SK-N-SH (cell line): ENCODE data around the gene SLC17A7. TPM values are rescaled to one million over a fixed set of nuclear protein-coding genes. Genes with fewer than 3 reads are reported as not detected.

Experiments used
- CTCF ChIA-PET: fragments of 300-600, 350-600 bp; formaldehyde crosslinking; extraction: SDS; loops from one replicate; lab custom pipeline; 2021; lab: Yijun Ruan, JAX
- POLR2A ChIA-PET: fragments of 350-600 bp; sonication (Branson Sonifier 250); formaldehyde crosslinking; extraction: SDS; loops from one replicate; lab custom pipeline; 2020; ENCODE audit warnings: antibody characterized with exemption, inconsistent platforms; lab: Yijun Ruan, JAX
- DNase-seq: peaks from one replicate; pipeline ENCODE4 v3.0.0; 2012
- H2AFZ ChIP-seq: fragments of 200-600 bp; sonication (generic); 2 replicates; pipeline ENCODE4 v1.8.1; 2016; ENCODE audit warnings: antibody characterized with exemption, mild to moderate bottlenecking, low read depth
- H3F3A ChIP-seq: fragments of 200-600 bp; sonication (generic); replicated peaks from 2 replicates; pipeline ENCODE3; 2016; ENCODE audit warnings: antibody characterized with exemption, mild to moderate bottlenecking; ENCODE audit not compliant: insufficient read depth
- H3K27ac ChIP-seq, 2 experiments: fragments of 200-500 bp in 1 of 2; fragments of 200-600 bp in 1 of 2; sonication (Bioruptor generic) in 1 of 2; sonication (generic), shearing (Covaris generic) in 1 of 2; 2 replicates each; pipeline versions ENCODE4 v1.5.1 to v1.6.1; 2014 to 2016; ENCODE audit warnings: low read depth in 2 of 2, inconsistent platforms in 1 of 2, low read length in 1 of 2, mild to moderate bottlenecking in 1 of 2, mixed read lengths in 1 of 2
- H3K27me3 ChIP-seq: fragments of 200-600 bp; sonication (generic), shearing (Covaris generic); 2 replicates; pipeline ENCODE4 v1.6.1; 2016; ENCODE audit warnings: mixed run types; ENCODE audit not compliant: insufficient read depth
- H3K36me3 ChIP-seq, 2 experiments: fragments of 200-500 bp in 1 of 2; fragments of 200-600 bp in 1 of 2; sonication (Bioruptor generic) in 1 of 2; sonication (generic) in 1 of 2; replicated peaks in 1 of 2; 2 replicates each; pipeline versions ENCODE3 to v1.5.1; 2014 to 2016; ENCODE audit warnings: low read length in 1 of 2, mild to moderate bottlenecking in 1 of 2; ENCODE audit not compliant: insufficient read depth in 2 of 2, control insufficient read depth in 1 of 2
- H3K4me1 ChIP-seq, 2 experiments: fragments of 200-500 bp in 1 of 2; fragments of 200-600 bp in 1 of 2; sonication (Bioruptor generic) in 1 of 2; sonication (generic), shearing (Covaris generic) in 1 of 2; 2 replicates each; pipeline versions ENCODE4 v1.5.1 to v1.6.1; 2014 to 2016; ENCODE audit warnings: low read depth in 1 of 2, low read length in 1 of 2, mixed run types in 1 of 2; ENCODE audit not compliant: insufficient read depth in 2 of 2, control insufficient read depth in 1 of 2
- H3K4me2 ChIP-seq: fragments of 200-600 bp; sonication (generic), shearing (Covaris generic); 2 replicates; pipeline ENCODE4 v1.6.1; 2017; ENCODE audit warnings: mixed run types
- H3K4me3 ChIP-seq, 2 experiments: fragments of 200-500 bp in 1 of 2; fragments of 200-600 bp in 1 of 2; sonication (Bioruptor generic) in 1 of 2; sonication (generic), shearing (Covaris generic) in 1 of 2; 2 replicates each; pipeline versions ENCODE4 v1.5.1 to v1.8.1; 2014 to 2016; ENCODE audit warnings: low read depth in 2 of 2, inconsistent platforms in 1 of 2, low read length in 1 of 2, mild to moderate bottlenecking in 1 of 2, mixed read lengths in 1 of 2, moderate library complexity in 1 of 2
- H3K79me2 ChIP-seq: fragments of 200-600 bp; sonication (generic); 2 replicates; pipeline ENCODE4 v1.8.1; 2017; ENCODE audit warnings: mild to moderate bottlenecking; ENCODE audit not compliant: insufficient read depth
- H3K9ac ChIP-seq: fragments of 200-600 bp; sonication (generic); 2 replicates; pipeline ENCODE4 v1.6.1; 2017; ENCODE audit warnings: mixed run types
- H3K9me2 ChIP-seq: fragments of 200-600 bp; sonication (generic); 2 replicates; pipeline ENCODE4 v1.6.1; 2017; ENCODE audit warnings: mixed run types
- H3K9me3 ChIP-seq: fragments of 200-600 bp; sonication (generic); 2 replicates; pipeline ENCODE4 v1.6.1; 2017; ENCODE audit warnings: mixed run types, mild to moderate bottlenecking, moderate library complexity
- H4K20me1 ChIP-seq: fragments of 200-600 bp; sonication (generic); 2 replicates; pipeline ENCODE4 v1.6.1; 2017; ENCODE audit warnings: mild to moderate bottlenecking, mixed run types; ENCODE audit not compliant: insufficient read depth
- CHD2 ChIP-seq: fragments of 150-350 bp; IDR thresholded peaks from 2 replicates; pipeline ENCODE4 v1.6.1; 2018; ENCODE audit warnings: low read length; ENCODE audit not compliant: partially characterized antibody
- EP300 ChIP-seq, 2 experiments: IDR thresholded peaks; 2 replicates each; pipeline versions ENCODE4 v1.4.0 to v1.6.1; 2012; ENCODE audit warnings: borderline replicate concordance in 1 of 2, low read depth in 1 of 2, low read length in 1 of 2
- EZH2phosphoT487 ChIP-seq: fragments of 200-600 bp; sonication (generic); IDR thresholded peaks from 2 replicates; pipeline ENCODE4 v1.6.1; 2017; ENCODE audit warnings: low read depth, mixed run types, mild to moderate bottlenecking, antibody characterized with exemption, moderate library complexity, borderline replicate concordance
- FOSL2 ChIP-seq: IDR thresholded peaks from 2 replicates; pipeline ENCODE4 v1.4.0; 2012; ENCODE audit warnings: low read depth, mild to moderate bottlenecking, moderate library complexity, borderline replicate concordance
- FOXJ3 ChIP-seq: sonication (generic); formaldehyde crosslinking; IDR thresholded peaks from 2 replicates; pipeline ENCODE4 v1.5.1; 2020; ENCODE audit warnings: mild to moderate bottlenecking, missing genetic modification reagents
- JUND ChIP-seq: IDR thresholded peaks from 2 replicates; pipeline ENCODE4 v1.4.0; 2012
- NFIC ChIP-seq: IDR thresholded peaks from 2 replicates; pipeline ENCODE4 v1.4.0; 2012; ENCODE audit warnings: borderline replicate concordance
- NRF1 ChIP-seq: IDR thresholded peaks from 2 replicates; pipeline ENCODE4 v1.6.1; 2012; ENCODE audit warnings: low read depth, mild to moderate bottlenecking, low read length
- POLR2AphosphoS5 ChIP-seq: IDR thresholded peaks from 2 replicates; pipeline ENCODE4 v1.6.1; 2012; ENCODE audit warnings: low read depth, low read length
- RCOR1 ChIP-seq: fragments of 150-350 bp; IDR thresholded peaks from 2 replicates; pipeline ENCODE4 v1.6.1; 2017; ENCODE audit warnings: antibody characterized with exemption, low read length
- RXRA ChIP-seq: IDR thresholded peaks from 2 replicates; pipeline ENCODE4 v1.4.0; 2012; ENCODE audit warnings: low read depth, mild to moderate bottlenecking, borderline replicate concordance
- SMC3 ChIP-seq: IDR thresholded peaks from 2 replicates; pipeline ENCODE4 v1.6.1; 2012; ENCODE audit warnings: low read depth, low read length, improper control_type of control experiment
- TCF12 ChIP-seq: IDR thresholded peaks from 2 replicates; pipeline ENCODE4 v1.4.0; 2012
- TEAD4 ChIP-seq: IDR thresholded peaks from 2 replicates; pipeline ENCODE4 v1.4.0; 2012; ENCODE audit warnings: mild to moderate bottlenecking, borderline replicate concordance; ENCODE audit not compliant: insufficient read depth
- WGBS: methylation state at CpG from one replicate; pipeline ENCODE4 v1.1.6; 2017; ENCODE audit warnings: low lambda C conversion rate; 5-methylcytosine and 5-hydroxymethylcytosine counted together
- polyA plus RNA-seq, 3 experiments: library from polyadenylated mRNA; depleted of rRNA; stranded (reverse); fragments of >200 nt; gene quantifications; 2 replicates each; pipeline ENCODE4 v1.2.3, GENCODE V29; 2012
- TF ChIP-seq, protein P1 (sequence below): fragments of 150-350 bp; IDR thresholded peaks from 2 replicates; pipeline ENCODE4 v1.6.1; 2016; ENCODE audit warnings: mild to moderate bottlenecking, low read depth, low read length
- TF ChIP-seq, protein P2 (sequence below): IDR thresholded peaks from 2 replicates; pipeline ENCODE4 v1.6.1; 2012; ENCODE audit warnings: mild to moderate bottlenecking, low read depth, low read length, moderate library complexity
- TF ChIP-seq, protein P3 (sequence below): IDR thresholded peaks from 2 replicates; pipeline ENCODE4 v1.4.0; 2012; ENCODE audit warnings: low read depth, borderline replicate concordance
- TF ChIP-seq, protein P4 (sequence below): IDR thresholded peaks from 2 replicates; pipeline ENCODE4 v1.4.0; 2012; ENCODE audit warnings: low read depth
- TF ChIP-seq, protein P5 (sequence below): IDR thresholded peaks from 2 replicates; pipeline ENCODE4 v1.4.0; 2012; ENCODE audit warnings: low read depth, borderline replicate concordance

The SLC17A7 gene
- polyA plus RNA-seq, 1 of the 3 experiments (the other 2 are of a cell fraction) = 0.59 TPM

DNA sequence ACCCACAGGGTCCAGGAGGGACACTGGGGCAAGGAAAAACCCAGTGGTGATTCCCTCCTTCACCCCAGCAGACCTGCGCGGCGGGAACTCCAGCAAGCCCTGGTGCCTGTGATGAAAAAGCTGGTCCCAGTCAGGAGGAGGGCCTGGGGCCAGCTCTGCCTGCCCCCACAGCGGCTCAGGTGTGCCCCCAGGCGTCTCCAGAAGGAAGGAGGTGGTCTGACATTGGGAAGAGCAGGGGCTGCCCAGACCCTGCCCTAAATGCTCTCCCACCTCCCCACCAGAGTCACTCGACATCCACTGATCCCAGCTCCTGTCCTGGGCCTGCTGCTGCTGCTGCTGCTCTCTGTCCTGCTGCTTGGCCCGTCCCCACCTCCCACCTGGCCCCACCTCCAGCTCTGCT, 24.2 kb downstream of the SLC17A7 start:
- H3K9me2 ChIP-seq = no peaks in the 10 kb centered on the region
- WGBS = 83% methylated on average over 4 of the region's 7 CpGs

More for the DNA sequence above, 24.2 kb downstream of the SLC17A7 start:
- no peaks in the 10 kb centered on the region for H3K9me3 ChIP-seq
- H4K20me1 ChIP-seq = no peaks in the 10 kb centered on the region
- ChIA-PET CTCF (interaction anchor here (1.6 to 17.5 kb wide), 2 partner anchors 25 to 26 kb away, joined by 5 to 108 read pairs; no protein-coding TSS in a partner anchor), POLR2A (no interaction called here)
- H3K9ac ChIP-seq = no peak overlapping the region
- DNase-seq = no peak
- H3K4me1 ChIP-seq = peaks cover 0 to 15% of the 10 kb centered on the region in 2 experiments; a peak in 2 of 4 replicates
- no peak overlapping the region for H3K4me2 ChIP-seq
- peaks cover 57% of the 10 kb centered on the region for H3K27me3 ChIP-seq
- no peak overlapping the region for H3K4me3 ChIP-seq
- H3K79me2 ChIP-seq = no peaks in the 10 kb centered on the region
- H2AFZ ChIP-seq = no peak overlapping the region
- H3K27ac ChIP-seq = no peak overlapping the region
- H3K36me3 ChIP-seq = no peaks in the 10 kb centered on the region
- peaks cover 7% of the 10 kb centered on the region for H3F3A ChIP-seq
- TF ChIP-seq EP300 (IDR thresholded peaks at IDR 0.05; ENCODE audit: borderline replicate concordance in 1 of 2, low read depth in 1 of 2, low read length in 1 of 2) (no peak), FOSL2 (no peak), SMC3 (no peak), TEAD4 (no peak), NRF1 (no peak), RCOR1 (no peak), EZH2phosphoT487 (no peak), FOXJ3 (CRISPR knock-in tag) (no peak), JUND (no peak), CHD2 (no peak), RXRA (no peak), TCF12 (no peak), NFIC (no peak), POLR2AphosphoS5 (no peak)
- TF ChIP-seq, protein P1, sequence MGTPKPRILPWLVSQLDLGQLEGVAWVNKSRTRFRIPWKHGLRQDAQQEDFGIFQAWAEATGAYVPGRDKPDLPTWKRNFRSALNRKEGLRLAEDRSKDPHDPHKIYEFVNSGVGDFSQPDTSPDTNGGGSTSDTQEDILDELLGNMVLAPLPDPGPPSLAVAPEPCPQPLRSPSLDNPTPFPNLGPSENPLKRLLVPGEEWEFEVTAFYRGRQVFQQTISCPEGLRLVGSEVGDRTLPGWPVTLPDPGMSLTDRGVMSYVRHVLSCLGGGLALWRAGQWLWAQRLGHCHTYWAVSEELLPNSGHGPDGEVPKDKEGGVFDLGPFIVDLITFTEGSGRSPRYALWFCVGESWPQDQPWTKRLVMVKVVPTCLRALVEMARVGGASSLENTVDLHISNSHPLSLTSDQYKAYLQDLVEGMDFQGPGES = no peak
- TF ChIP-seq, protein P2, sequence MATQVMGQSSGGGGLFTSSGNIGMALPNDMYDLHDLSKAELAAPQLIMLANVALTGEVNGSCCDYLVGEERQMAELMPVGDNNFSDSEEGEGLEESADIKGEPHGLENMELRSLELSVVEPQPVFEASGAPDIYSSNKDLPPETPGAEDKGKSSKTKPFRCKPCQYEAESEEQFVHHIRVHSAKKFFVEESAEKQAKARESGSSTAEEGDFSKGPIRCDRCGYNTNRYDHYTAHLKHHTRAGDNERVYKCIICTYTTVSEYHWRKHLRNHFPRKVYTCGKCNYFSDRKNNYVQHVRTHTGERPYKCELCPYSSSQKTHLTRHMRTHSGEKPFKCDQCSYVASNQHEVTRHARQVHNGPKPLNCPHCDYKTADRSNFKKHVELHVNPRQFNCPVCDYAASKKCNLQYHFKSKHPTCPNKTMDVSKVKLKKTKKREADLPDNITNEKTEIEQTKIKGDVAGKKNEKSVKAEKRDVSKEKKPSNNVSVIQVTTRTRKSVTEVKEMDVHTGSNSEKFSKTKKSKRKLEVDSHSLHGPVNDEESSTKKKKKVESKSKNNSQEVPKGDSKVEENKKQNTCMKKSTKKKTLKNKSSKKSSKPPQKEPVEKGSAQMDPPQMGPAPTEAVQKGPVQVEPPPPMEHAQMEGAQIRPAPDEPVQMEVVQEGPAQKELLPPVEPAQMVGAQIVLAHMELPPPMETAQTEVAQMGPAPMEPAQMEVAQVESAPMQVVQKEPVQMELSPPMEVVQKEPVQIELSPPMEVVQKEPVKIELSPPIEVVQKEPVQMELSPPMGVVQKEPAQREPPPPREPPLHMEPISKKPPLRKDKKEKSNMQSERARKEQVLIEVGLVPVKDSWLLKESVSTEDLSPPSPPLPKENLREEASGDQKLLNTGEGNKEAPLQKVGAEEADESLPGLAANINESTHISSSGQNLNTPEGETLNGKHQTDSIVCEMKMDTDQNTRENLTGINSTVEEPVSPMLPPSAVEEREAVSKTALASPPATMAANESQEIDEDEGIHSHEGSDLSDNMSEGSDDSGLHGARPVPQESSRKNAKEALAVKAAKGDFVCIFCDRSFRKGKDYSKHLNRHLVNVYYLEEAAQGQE = no peak
- TF ChIP-seq, protein P3, sequence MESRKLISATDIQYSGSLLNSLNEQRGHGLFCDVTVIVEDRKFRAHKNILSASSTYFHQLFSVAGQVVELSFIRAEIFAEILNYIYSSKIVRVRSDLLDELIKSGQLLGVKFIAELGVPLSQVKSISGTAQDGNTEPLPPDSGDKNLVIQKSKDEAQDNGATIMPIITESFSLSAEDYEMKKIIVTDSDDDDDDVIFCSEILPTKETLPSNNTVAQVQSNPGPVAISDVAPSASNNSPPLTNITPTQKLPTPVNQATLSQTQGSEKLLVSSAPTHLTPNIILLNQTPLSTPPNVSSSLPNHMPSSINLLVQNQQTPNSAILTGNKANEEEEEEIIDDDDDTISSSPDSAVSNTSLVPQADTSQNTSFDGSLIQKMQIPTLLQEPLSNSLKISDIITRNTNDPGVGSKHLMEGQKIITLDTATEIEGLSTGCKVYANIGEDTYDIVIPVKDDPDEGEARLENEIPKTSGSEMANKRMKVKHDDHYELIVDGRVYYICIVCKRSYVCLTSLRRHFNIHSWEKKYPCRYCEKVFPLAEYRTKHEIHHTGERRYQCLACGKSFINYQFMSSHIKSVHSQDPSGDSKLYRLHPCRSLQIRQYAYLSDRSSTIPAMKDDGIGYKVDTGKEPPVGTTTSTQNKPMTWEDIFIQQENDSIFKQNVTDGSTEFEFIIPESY = no peak
- TF ChIP-seq, protein P4, sequence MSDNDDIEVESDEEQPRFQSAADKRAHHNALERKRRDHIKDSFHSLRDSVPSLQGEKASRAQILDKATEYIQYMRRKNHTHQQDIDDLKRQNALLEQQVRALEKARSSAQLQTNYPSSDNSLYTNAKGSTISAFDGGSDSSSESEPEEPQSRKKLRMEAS = no peak
- TF ChIP-seq, protein P5, sequence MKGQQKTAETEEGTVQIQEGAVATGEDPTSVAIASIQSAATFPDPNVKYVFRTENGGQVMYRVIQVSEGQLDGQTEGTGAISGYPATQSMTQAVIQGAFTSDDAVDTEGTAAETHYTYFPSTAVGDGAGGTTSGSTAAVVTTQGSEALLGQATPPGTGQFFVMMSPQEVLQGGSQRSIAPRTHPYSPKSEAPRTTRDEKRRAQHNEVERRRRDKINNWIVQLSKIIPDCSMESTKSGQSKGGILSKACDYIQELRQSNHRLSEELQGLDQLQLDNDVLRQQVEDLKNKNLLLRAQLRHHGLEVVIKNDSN = no peak
